22Rv1 (cell line): ENCODE data around the gene DISC1.

Experiments used
- ZFX ChIP-seq: fragments of 450-650 bp; IDR thresholded peaks from 2 replicates; pipeline ENCODE4 v1.6.1; 2017; ENCODE audit warnings: antibody characterized with exemption, borderline replicate concordance
- TF ChIP-seq, protein P1 (sequence below): fragments of 450-650 bp; IDR thresholded peaks from 2 replicates; pipeline ENCODE4 v1.5.1; 2017; ENCODE audit warnings: mild to moderate bottlenecking

DNA sequence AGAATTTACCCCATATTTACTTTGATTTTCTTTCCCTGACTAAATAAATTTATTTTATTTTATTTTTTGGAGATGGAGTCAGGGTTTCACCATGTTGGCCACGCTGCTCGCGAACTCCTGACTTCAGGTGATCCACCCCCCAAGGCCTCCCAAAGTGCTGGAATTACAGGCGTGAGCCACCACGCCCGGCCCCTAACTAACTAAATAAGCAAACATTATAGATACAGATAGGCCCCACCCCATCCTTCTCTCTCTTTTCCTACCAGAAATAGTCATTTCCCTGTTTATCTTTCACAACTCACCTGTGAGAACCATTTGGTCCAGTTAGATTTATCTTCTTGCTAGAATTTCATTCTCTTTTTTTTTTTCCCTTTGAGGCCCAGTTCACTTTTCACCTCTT is 167.3 kb downstream of the DISC1 start:
- TF ChIP-seq, protein P1, sequence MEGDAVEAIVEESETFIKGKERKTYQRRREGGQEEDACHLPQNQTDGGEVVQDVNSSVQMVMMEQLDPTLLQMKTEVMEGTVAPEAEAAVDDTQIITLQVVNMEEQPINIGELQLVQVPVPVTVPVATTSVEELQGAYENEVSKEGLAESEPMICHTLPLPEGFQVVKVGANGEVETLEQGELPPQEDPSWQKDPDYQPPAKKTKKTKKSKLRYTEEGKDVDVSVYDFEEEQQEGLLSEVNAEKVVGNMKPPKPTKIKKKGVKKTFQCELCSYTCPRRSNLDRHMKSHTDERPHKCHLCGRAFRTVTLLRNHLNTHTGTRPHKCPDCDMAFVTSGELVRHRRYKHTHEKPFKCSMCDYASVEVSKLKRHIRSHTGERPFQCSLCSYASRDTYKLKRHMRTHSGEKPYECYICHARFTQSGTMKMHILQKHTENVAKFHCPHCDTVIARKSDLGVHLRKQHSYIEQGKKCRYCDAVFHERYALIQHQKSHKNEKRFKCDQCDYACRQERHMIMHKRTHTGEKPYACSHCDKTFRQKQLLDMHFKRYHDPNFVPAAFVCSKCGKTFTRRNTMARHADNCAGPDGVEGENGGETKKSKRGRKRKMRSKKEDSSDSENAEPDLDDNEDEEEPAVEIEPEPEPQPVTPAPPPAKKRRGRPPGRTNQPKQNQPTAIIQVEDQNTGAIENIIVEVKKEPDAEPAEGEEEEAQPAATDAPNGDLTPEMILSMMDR: no peak
- no peak for TF ChIP-seq ZFX
